Measurements from ENCODE around the gene SFXN2.
A peak's percentile ranks its signal among the peaks of the same experiment; 100 is the strongest.

SFXN2 gene

GRCh38 chr10:102714621-102715455 lies at the start of gene SFXN2:
Gene SFXN2, plus strand, starts transcription at chr10:102714636. Its CDS starts 12,001 bp downstream, at chr10:102726637.
- TF ChIP-seq GATA3 (IDR thresholded peaks at IDR 0.05; ENCODE audit: low read depth, low read length) (no peak), GATA2 (IDR thresholded peaks at IDR 0.05; ENCODE audit: low read depth, low read length) (no peak)

GRCh38 chr10:102665904-102666509 lies 48.4 kb upstream of the SFXN2 start:
- TF ChIP-seq GATA3 (IDR thresholded peaks at IDR 0.05; ENCODE audit: low read depth, low read length) (no peak), GATA2 (IDR thresholded peaks at IDR 0.05; ENCODE audit: low read depth, low read length) (no peak)

DNA sequence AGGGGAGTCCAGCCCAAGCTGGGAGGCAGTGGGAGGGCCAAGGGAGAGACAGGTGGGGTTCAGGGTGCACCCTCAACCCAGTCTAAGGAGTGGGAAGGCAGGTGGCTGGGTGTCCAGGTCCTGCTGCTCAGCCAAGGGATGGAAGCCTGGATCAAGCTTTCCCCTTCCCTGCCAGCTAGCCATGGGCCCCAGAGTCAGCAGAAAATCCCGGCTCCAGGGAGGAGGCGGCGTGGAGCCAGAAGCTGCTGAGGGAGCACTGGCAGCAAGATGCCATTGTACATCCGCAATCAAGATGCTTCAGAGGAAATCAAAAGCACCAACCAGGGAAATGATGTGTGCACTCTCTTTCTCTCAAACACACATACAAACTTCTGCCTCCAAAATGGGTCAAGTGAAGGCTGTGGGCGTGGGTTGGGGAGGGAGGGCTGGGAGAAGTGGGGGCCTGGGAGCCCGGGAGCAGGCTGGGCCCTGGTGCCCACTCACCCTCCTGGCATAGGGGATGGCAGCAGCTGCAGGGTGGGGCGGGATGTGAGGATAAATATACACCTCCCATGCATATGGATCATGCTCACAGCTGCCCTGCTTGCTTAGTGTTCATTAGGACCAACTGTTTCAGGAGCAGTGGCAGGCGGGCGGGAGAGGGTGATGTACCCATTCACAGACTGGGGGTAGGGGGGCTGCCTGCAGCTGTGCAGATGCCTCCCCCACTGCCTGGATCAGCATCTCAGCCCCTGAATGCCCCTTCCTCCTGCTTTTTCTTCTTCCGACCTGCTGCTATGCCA lies 45.9 kb upstream of the SFXN2 start:
- TF ChIP-seq GATA3 (IDR thresholded peaks at IDR 0.05; ENCODE audit: low read depth, low read length), result no peak
- no peak for TF ChIP-seq GATA2 (IDR thresholded peaks at IDR 0.05; ENCODE audit: low read depth, low read length)

DNA sequence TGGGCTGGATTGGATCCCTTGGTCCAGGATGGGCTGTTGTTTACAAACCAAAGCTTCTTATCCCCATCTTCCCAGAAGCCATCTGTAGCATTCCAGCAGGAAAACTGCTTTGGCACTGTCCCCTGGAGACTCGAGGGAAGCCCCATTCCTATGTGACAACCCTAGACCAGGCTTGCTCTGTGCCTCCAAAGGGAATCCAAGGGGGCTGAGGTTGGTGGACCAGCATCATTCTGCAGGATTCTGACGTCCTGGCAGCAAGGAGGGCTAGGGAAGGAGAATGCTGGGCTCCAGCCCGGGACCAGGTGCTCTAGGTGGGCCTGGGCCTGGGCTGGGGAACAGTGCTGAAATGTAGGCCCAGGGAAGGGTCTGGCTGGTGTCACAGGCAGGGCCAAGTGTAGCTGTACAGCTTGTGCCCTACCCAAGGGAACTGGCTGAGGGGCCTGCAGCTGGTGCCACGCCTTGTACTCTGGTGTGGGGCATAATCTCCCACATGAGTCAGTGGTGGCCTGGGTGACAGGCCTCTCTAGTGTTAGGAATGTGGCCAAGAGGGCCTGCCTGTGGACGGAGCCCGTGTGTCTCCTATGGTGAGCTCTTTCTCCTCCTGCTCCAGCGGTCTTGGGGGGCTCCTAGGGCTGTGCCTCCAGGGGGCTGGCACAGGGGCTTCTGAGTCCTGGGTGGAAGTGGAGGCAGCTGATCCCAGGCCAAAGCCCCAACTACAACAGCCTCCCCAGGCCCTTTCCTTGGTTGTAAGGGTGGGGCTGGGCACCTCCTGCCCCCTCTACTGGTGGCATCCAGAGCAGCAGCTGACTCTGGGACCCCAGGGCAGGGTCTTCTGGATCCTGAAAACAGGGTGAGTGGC lies 45.0 kb upstream of the SFXN2 start:
- TF ChIP-seq GATA2 (IDR thresholded peaks at IDR 0.05; ENCODE audit: low read depth, low read length), result no peak
- TF ChIP-seq GATA3 (IDR thresholded peaks at IDR 0.05; ENCODE audit: low read depth, low read length), result no peak

GRCh38 chr10:102670065-102670670 lies 44.3 kb upstream of the SFXN2 start:
- TF ChIP-seq GATA3 (IDR thresholded peaks at IDR 0.05; ENCODE audit: low read depth, low read length) (no peak), GATA2 (IDR thresholded peaks at IDR 0.05; ENCODE audit: low read depth, low read length) (no peak)

DNA sequence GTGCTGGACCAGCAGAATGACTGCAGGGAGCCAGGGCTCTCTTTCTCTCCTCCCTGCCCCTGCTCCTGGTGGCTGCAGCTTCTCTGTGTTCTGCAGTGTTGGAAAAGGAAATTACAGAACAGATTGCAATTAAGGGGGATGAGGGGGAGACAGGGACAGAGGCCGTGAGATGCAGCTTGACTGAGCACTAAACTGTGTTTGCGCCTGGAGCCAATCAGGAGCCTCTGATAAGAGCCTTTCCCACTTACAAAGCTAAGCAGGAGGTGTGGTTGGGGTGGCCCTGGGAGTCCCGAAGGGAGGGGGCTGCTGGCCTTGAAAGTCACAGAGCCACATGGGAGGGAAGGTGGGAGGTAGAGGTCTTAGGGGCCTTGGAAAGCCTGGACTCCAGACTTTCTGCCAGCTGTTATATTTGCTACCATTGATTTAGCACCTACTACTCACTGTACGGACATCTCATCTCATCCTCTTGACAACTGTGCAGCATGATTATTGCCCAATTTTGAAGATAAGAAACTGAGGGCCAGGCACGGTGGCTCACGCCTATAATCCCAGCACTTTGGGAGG lies 43.5 kb upstream of the SFXN2 start:
- 0 out of 2 replicates have a peak, but pooled peaks have one; percentile 34 for TF ChIP-seq GATA2 (IDR thresholded peaks at IDR 0.05; ENCODE audit: low read depth, low read length)
- no peak for TF ChIP-seq GATA3 (IDR thresholded peaks at IDR 0.05; ENCODE audit: low read depth, low read length)

DNA sequence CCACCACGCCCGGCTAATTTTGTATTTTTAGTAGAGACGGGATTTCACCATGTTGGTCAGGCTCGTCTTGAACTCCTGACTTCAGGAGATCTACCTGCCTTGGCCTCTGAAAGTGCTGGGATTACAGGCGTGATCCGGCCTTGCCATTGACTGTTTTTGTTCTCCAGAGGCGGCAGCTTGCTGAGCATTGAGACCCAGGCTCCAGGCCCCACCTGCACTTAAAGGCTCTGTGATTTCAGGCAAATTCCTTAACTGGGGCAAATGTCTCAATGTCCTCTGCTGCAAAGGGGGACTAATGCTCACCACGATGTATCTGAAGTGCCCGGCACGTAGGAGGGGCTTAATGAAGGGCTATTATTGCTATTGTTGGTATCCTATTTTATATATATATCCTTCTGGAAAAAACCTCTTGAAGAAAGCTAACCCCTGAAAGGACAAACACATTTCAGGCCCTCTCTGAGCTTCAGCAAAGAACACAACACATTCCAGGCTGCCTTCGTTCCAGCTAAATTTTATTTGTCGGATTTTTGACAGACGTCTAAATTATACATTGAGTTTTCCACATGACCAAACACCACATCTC lies 41.1 kb upstream of the SFXN2 start:
- no peak for TF ChIP-seq GATA2 (IDR thresholded peaks at IDR 0.05; ENCODE audit: low read depth, low read length)
- no peak for TF ChIP-seq GATA3 (IDR thresholded peaks at IDR 0.05; ENCODE audit: low read depth, low read length)

DNA sequence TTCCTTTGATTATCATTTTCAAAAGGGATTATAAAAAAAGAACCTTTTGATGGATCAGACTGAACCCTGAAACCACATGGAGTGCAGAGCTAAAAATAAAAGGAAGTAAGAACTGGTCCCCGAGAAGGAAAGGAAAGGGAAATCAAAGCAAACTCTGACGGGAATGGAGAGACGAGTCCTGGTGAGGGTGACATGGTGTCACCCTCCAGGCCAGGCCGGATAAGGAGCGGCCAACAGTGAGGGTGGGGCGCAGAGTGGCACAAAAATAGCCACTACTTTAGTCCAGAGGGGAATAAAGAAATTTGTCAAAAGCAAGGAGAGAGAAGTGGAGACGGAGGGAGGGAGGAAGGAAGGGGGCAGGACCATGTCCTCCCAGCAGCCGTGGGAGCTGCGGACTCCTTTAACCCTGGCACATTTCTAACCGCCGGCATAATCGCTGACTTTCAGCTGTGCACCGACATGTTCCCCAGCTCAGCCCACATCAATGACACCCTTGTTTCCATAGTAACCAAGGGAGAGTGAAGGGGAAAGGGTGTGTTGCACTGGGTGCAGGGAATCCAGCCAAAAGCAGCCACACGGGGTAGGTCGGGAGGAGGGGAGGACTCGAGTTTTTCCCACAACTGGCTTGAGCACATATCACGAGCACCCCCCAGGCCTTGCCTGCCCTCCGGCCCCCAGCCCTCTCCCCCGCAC lies 40.5 kb upstream of the SFXN2 start:
- no peak for TF ChIP-seq GATA2 (IDR thresholded peaks at IDR 0.05; ENCODE audit: low read depth, low read length)
- TF ChIP-seq GATA3 (IDR thresholded peaks at IDR 0.05; ENCODE audit: low read depth, low read length), result no peak

- TF ChIP-seq GATA3 (IDR thresholded peaks at IDR 0.05; ENCODE audit: low read depth, low read length) (no peak), GATA2 (IDR thresholded peaks at IDR 0.05; ENCODE audit: low read depth, low read length) (no peak)
Measured at GRCh38 chr10:102674566-102674965, 39.9 kb upstream of the SFXN2 start.

GRCh38 chr10:102675011-102675665 lies 39.3 kb upstream of the SFXN2 start:
- no peak for TF ChIP-seq GATA2 (IDR thresholded peaks at IDR 0.05; ENCODE audit: low read depth, low read length)
- no peak for TF ChIP-seq GATA3 (IDR thresholded peaks at IDR 0.05; ENCODE audit: low read depth, low read length)

DNA sequence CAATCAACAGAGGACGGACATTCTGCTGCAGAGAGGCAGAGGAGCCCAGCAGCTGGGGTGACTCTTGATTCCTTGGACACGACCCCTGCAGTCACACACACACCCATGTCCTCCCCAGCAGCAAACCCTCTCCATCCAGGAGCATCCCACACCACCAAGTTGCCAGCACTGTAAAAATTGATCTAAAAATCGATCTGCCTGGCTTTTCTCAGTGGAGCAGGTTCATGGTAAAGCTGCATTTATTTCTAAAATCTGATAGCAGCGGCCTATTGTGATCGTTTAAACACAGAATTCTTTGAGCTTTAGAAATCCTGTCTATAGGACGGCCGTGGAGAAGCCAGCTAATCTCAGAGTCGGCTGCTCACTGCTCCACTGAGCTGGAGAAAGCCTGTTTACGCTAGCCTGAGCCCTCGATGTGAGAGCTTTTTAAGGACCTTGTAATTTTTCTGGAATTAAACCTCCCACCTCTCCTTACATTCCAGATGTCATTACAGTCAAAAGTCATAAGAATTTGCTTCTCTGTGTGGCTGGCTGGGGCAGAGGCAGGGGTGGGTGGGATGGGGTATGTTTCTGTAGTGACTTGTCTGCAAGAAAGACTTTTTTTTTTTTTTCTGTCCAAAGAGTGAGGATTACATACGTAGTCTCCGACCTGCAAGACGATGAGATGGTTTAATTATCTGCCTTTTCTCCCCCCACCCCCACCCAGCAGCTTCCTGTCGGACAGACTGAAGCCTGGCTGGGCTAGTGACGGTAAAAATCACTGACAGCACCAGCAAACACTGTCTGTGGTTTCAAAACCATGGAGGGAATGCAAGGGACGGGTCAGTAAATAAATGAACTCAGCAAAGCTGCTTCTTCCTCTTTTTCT lies 38.5 kb upstream of the SFXN2 start:
- no peak for TF ChIP-seq GATA2 (IDR thresholded peaks at IDR 0.05; ENCODE audit: low read depth, low read length)
- no peak for TF ChIP-seq GATA3 (IDR thresholded peaks at IDR 0.05; ENCODE audit: low read depth, low read length)

Data from SH-SY5Y (cell line).